HT-29 (cell line): ENCODE results near the gene AUNIP. TPM values are rescaled to one million over a fixed set of nuclear protein-coding genes. Genes with fewer than 3 reads are reported as not detected.

ENCODE experiments used
- DNase-seq: peaks from one replicate; pipeline ENCODE4 v3.0.0-alpha.2; 2015; ENCODE audit warnings: low spot score
- total RNA-seq: library from RNA; depleted of rRNA; stranded (reverse); fragments of >200 nt; shearing (Covaris generic); gene quantifications from 2 replicates; pipeline ENCODE4 v1.2.3, GENCODE V29; 2014

The AUNIP gene
- total RNA-seq, 1 experiment from 2014 or later = 8.3 TPM

- DNase-seq = no peak
These were observed 49.3 kb downstream of the AUNIP start for GRCh38 chr1:25809929-25810328.

- DNase-seq = no peak
These were observed 49.9 kb downstream of the AUNIP start for GRCh38 chr1:25809283-25809926.

- DNase-seq = no peak
These were observed 50.6 kb downstream of the AUNIP start for GRCh38 chr1:25808481-25809244.

- DNase-seq = no peak
These were observed 51.5 kb downstream of the AUNIP start for GRCh38 chr1:25807480-25808390.

- DNase-seq = no peak
These were observed 52.8 kb downstream of the AUNIP start for GRCh38 chr1:25806418-25806817.

GRCh38 chr1:25805863-25806225 lies 53.4 kb downstream of the AUNIP start:
- DNase-seq = no peak

GRCh38 chr1:25804964-25805862 lies 54.0 kb downstream of the AUNIP start:
- DNase-seq = no peak

- DNase-seq = no peak
These were observed 54.9 kb downstream of the AUNIP start for GRCh38 chr1:25804244-25804963.

GRCh38 chr1:25803368-25803767 lies 55.9 kb downstream of the AUNIP start:
- no peak for DNase-seq

- no peak for DNase-seq
These were observed 56.3 kb downstream of the AUNIP start for GRCh38 chr1:25802915-25803314.

- DNase-seq = no peak
These were observed 58.4 kb downstream of the AUNIP start for GRCh38 chr1:25800703-25801377.

- DNase-seq = no peak
These were observed 59.1 kb downstream of the AUNIP start, which contains the start of gene SELENON for GRCh38 chr1:25799935-25800702. Gene SELENON, plus strand, starts transcription at chr1:25800193. Its CDS starts 38 bp downstream, at chr1:25800231.

- no peak for DNase-seq
These were observed 59.8 kb downstream of the AUNIP start for GRCh38 chr1:25799352-25799934.

- no peak for DNase-seq
These were observed 60.4 kb downstream of the AUNIP start for GRCh38 chr1:25798666-25799351.

GRCh38 chr1:25797939-25798338 lies 61.3 kb downstream of the AUNIP start:
- DNase-seq = no peak

GRCh38 chr1:25796811-25797458 lies 62.3 kb downstream of the AUNIP start:
- DNase-seq = peak; percentile 79
